ENCODE measurements around the gene EBNA1BP2. TPM values are rescaled to one million over a fixed set of nuclear protein-coding genes. Genes with fewer than 3 reads are reported as not detected.

EBNA1BP2 gene
- total and polyA plus RNA-seq, 2 of the 4 experiments (the other 2 are of a cell fraction), result 82.8 to 135 TPM

GRCh38 chr1:43188106-43188505, 16.0 kb upstream of the EBNA1BP2 start:
- Histone ChIP-seq H3K4me3 (ENCODE audit: insufficient read depth, low read depth, low read length) (no peak overlapping the region), H4K91ac (ENCODE audit: insufficient read depth, low read depth, low read length) (no peak overlapping the region), H3K4me1 (ENCODE audit: control insufficient read depth, insufficient read depth, low read length) (no peaks in the 10 kb centered on the region), H3K27me3 (ENCODE audit: control insufficient read depth, insufficient read depth, low read length) (peaks cover 3% of the 10 kb centered on the region), H2BK20ac (ENCODE audit: low read depth, low read length) (no peak overlapping the region), H3K36me3 (ENCODE audit: control insufficient read depth, insufficient read depth, low read length) (no peaks in the 10 kb centered on the region), H2AFZ (replicated peaks; ENCODE audit: low read length, poor library complexity) (no peak overlapping the region), H3K9ac (ENCODE audit: low read depth, low read length) (no peak overlapping the region), H4K5ac (ENCODE audit: low read depth, low read length) (no peak overlapping the region), H4K8ac (ENCODE audit: low read depth in 2 of 2, low read length in 2 of 2) (no peak overlapping the region), H2AK5ac (ENCODE audit: low read depth, low read length) (no peak overlapping the region), H3K79me1 (ENCODE audit: low read depth in 1 of 2, low read length in 2 of 2) (no peaks in the 10 kb centered on the region), H3K4me2 (ENCODE audit: low read depth, low read length) (no peak overlapping the region), H3K9me1 (ENCODE audit: insufficient read depth, low read length) (no peaks in the 10 kb centered on the region), H2AK9ac (replicated peaks; ENCODE audit: low read depth, low read length, poor library complexity) (no peak overlapping the region), H3K14ac (replicated peaks; ENCODE audit: low read depth, low read length) (no peak overlapping the region), H2BK120ac (ENCODE audit: low read depth, low read length) (no peak overlapping the region), H3K56ac (ENCODE audit: extremely low read depth, insufficient read depth, low read length) (no peak overlapping the region), H3K27ac (ENCODE audit: insufficient read depth, low read length) (no peak overlapping the region), H2BK5ac (ENCODE audit: low read depth, low read length, poor library complexity, severe bottlenecking) (no peak overlapping the region), H3K9me3 (ENCODE audit: control insufficient read depth, insufficient read depth, low read length) (no peaks in the 10 kb centered on the region), H3K23ac (ENCODE audit: low read depth, low read length) (no peak overlapping the region), H3K18ac (ENCODE audit: low read depth, low read length) (no peak overlapping the region), H4K20me1 (ENCODE audit: insufficient read depth, low read length) (no peaks in the 10 kb centered on the region), H2BK15ac (ENCODE audit: low read depth, low read length) (no peak overlapping the region), H3K4ac (ENCODE audit: low read depth, low read length) (no peak overlapping the region)
- POLR2A ChIA-PET (ENCODE audit: unreplicated experiment), result no interaction called here
- BruUV-seq (replicated peaks), result no TSS peak
- TF ChIP-seq RAD21 (IDR thresholded peaks at IDR 0.05; ENCODE audit: low read length), result no peak
- TF ChIP-seq SMC3 (IDR thresholded peaks at IDR 0.05; ENCODE audit: low read depth, low read length), result no peak
- TF ChIP-seq NFE2L2 (IDR thresholded peaks at IDR 0.05; ENCODE audit: low read depth, low read length), result peak; percentile 56; the same call in 1 of the 2 replicates
- TF ChIP-seq MAZ (IDR thresholded peaks at IDR 0.05; ENCODE audit: borderline replicate concordance, low read depth, low read length), result no peak
- TF ChIP-seq CEBPB (IDR thresholded peaks at IDR 0.05; ENCODE audit: low read depth, low read length), result no peak
- TF ChIP-seq FOS (IDR thresholded peaks at IDR 0.05; ENCODE audit: low read depth, low read length), result no peak
- in situ Hi-C loops (cut with MboI; ENCODE audit: low sequenced_read_pairs) (no loop called here), intact Hi-C loops (cut with micrococcal nuclease) (no loop called here), dilution Hi-C loops (cut with HindIII; ENCODE audit: low sequenced_read_pairs, unreplicated experiment) (no loop called here)
- CTCF ChIA-PET, result no interaction called here
- no peak for DNase-seq
- no peak for ATAC-seq (ENCODE audit: low read depth)
- no CpG with 5 or more reads among the region's 1 CpG for WGBS, 2 experiments (ENCODE audit: extremely low coverage in 2 of 2, insufficient read length in 1 of 2)

Data from IMR-90 (cell line).